ENCODE results near the gene DTD2.

Gene DTD2

GRCh38 chr14:31457665-31458659 is 656 bp upstream of the DTD2 start:
- no peak for TF ChIP-seq SIN3A (IDR thresholded peaks at IDR 0.05; ENCODE audit: borderline replicate concordance, insufficient read depth, low read length)
- TF ChIP-seq TAF1 (IDR thresholded peaks at IDR 0.05; ENCODE audit: borderline replicate concordance, insufficient read depth, low read length) = no peak
- TF ChIP-seq POLR2AphosphoS5 (IDR thresholded peaks at IDR 0.05; ENCODE audit: low read depth, low read length) = no peak; the same call in 1 of the 2 replicates
- TF ChIP-seq REST (IDR thresholded peaks at IDR 0.05; ENCODE audit: insufficient read depth in 1 of 2, low read depth in 2 of 2, low read length in 2 of 2) = no peak
- no peak for TF ChIP-seq FOXP2 (optimal IDR thresholded peaks at IDR 0.05; ENCODE audit: borderline replicate concordance, extremely low read depth, extremely low read length, insufficient read depth)

DNA sequence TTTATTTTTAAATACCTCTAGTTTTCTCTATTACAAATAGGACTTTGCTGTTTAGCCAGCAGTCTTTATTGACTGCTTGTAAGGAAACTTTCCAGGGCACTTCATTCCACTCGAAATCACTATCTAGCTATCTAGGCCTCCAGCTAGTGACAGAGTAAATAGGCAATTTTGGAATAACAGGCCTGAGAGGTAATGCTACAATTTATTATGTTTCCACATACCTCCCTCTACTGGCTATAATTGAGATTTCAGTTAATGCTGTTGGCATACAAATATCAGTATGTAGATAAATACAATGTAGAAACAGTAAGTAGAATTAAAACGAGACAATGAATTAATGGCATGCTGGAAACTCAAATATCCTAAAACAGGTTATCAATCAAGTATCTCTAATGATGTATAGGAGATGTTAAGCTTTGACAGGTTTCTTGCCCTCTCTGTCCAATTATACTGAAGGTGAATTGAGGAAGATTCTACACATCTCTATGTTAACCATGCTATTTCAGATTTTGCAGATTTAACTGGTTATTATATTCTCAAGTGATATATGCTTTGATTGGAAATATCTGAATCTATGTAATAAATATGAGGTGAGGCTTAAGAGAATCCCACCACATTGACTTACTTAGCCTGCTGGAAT is 7.2 kb downstream of the DTD2 start:
- TF ChIP-seq TAF1 (IDR thresholded peaks at IDR 0.05; ENCODE audit: borderline replicate concordance, insufficient read depth, low read length) = no peak
- TF ChIP-seq FOXP2 (optimal IDR thresholded peaks at IDR 0.05; ENCODE audit: borderline replicate concordance, extremely low read depth, extremely low read length, insufficient read depth) = no peak
- no peak for TF ChIP-seq REST (IDR thresholded peaks at IDR 0.05; ENCODE audit: insufficient read depth in 1 of 2, low read depth in 2 of 2, low read length in 2 of 2)

DNA sequence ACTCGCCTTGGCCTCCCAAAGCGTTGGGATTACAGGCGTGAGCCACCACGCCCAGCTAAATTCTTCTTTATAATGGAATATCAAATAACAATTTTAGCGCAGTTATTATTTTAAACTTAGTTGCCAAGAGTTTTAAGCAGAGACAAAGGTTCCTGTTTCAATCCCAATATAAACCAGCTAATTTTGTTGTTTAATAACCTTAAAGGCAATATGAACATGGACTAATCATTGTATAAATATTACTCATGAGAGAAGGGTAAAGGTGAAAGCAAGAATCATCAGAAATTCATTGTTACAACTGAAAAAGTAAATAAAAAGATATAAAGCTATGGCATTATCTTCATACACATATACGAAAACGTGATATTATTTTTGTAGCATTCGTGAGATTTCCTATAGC is 8.2 kb downstream of the DTD2 start:
- no peak for TF ChIP-seq REST (IDR thresholded peaks at IDR 0.05; ENCODE audit: insufficient read depth in 1 of 2, low read depth in 2 of 2, low read length in 2 of 2)
- TF ChIP-seq TAF1 (IDR thresholded peaks at IDR 0.05; ENCODE audit: borderline replicate concordance, insufficient read depth, low read length) = no peak
- TF ChIP-seq POLR2AphosphoS5 (IDR thresholded peaks at IDR 0.05; ENCODE audit: low read depth, low read length) = no peak

- no peak for TF ChIP-seq REST (IDR thresholded peaks at IDR 0.05; ENCODE audit: insufficient read depth in 1 of 2, low read depth in 2 of 2, low read length in 2 of 2)
- no peak for TF ChIP-seq FOXP2 (optimal IDR thresholded peaks at IDR 0.05; ENCODE audit: borderline replicate concordance, extremely low read depth, extremely low read length, insufficient read depth)
- no peak for TF ChIP-seq POLR2AphosphoS5 (IDR thresholded peaks at IDR 0.05; ENCODE audit: low read depth, low read length)
- no peak for TF ChIP-seq SIN3A (IDR thresholded peaks at IDR 0.05; ENCODE audit: borderline replicate concordance, insufficient read depth, low read length)
- TF ChIP-seq TAF1 (IDR thresholded peaks at IDR 0.05; ENCODE audit: borderline replicate concordance, insufficient read depth, low read length) = no peak
Measured at GRCh38 chr14:31445703-31446102, 11.6 kb downstream of the DTD2 start.

All from PFSK-1 (cell line).